Ishikawa (cell line): Measurements from ENCODE around the gene SDR39U1.

ENCODE experiments used
- CEBPB ChIP-seq: IDR thresholded peaks from 2 replicates; pipeline ENCODE4 v1.6.1; 2012
- CREB1 ChIP-seq: IDR thresholded peaks from 2 replicates; pipeline ENCODE4 v1.6.1; 2012; ENCODE audit warnings: low read depth
- EGR1 ChIP-seq: IDR thresholded peaks from 2 replicates; pipeline ENCODE4 v1.6.1; 2012
- EP300 ChIP-seq: IDR thresholded peaks from 2 replicates; pipeline ENCODE4 v1.6.1; 2012; ENCODE audit warnings: borderline replicate concordance
- FOXM1 ChIP-seq: IDR thresholded peaks from 2 replicates; pipeline ENCODE4 v1.6.1; 2012; ENCODE audit warnings: low read depth, borderline replicate concordance
- NFIC ChIP-seq: IDR thresholded peaks from 2 replicates; pipeline ENCODE4 v1.6.1; 2012
- RAD21 ChIP-seq: IDR thresholded peaks from 2 replicates; pipeline ENCODE4 v1.6.1; 2012; ENCODE audit warnings: low read depth
- REST ChIP-seq: IDR thresholded peaks from 2 replicates; pipeline ENCODE4 v1.6.1; 2012; ENCODE audit warnings: low read depth, mild to moderate bottlenecking
- TAF1 ChIP-seq: IDR thresholded peaks from 2 replicates; pipeline ENCODE4 v1.6.1; 2012; ENCODE audit warnings: low read depth, mild to moderate bottlenecking
- TCF12 ChIP-seq: IDR thresholded peaks from 2 replicates; pipeline ENCODE4 v1.6.1; 2012; ENCODE audit warnings: low read depth
- TEAD4 ChIP-seq: IDR thresholded peaks from 2 replicates; pipeline ENCODE4 v1.6.1; 2012
- YY1 ChIP-seq: IDR thresholded peaks from 2 replicates; pipeline ENCODE4 v1.6.1; 2012; ENCODE audit warnings: low read depth
- ZBTB7A ChIP-seq: IDR thresholded peaks from 2 replicates; pipeline ENCODE4 v1.6.1; 2012; ENCODE audit warnings: low read depth
- TF ChIP-seq, protein P1 (sequence below): IDR thresholded peaks from 2 replicates; pipeline ENCODE4 v1.6.1; 2012
- TF ChIP-seq, protein P2 (sequence below): IDR thresholded peaks from 2 replicates; pipeline ENCODE4 v1.6.1; 2012

SDR39U1 gene

GRCh38 chr14:24426150-24426911, 16.2 kb downstream of the SDR39U1 start:
- TF ChIP-seq TAF1 = no peak
- no peak for TF ChIP-seq CEBPB
- TF ChIP-seq EP300 = no peak

DNA sequence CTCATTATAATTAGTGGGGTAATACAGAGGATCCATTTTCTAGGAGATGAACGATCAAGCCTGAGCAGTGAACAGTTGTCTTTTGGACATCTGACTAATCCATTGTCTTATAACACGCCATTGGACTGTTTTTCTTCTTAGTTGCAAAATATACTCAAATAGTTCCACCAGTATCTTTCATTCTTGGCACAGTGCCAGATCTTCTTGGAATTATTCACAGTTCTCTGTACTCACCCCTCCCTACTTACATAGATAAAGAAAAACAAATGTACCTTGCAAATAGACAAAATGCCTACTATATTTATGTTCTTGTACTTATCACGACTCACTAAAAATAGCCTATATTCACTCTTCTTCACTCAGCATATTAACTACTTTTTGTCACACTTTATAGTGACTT, 16.9 kb downstream of the SDR39U1 start:
- TF ChIP-seq NFIC (peak; percentile 95), EP300 (no peak), TEAD4 (no peak), EGR1 (no peak)

DNA sequence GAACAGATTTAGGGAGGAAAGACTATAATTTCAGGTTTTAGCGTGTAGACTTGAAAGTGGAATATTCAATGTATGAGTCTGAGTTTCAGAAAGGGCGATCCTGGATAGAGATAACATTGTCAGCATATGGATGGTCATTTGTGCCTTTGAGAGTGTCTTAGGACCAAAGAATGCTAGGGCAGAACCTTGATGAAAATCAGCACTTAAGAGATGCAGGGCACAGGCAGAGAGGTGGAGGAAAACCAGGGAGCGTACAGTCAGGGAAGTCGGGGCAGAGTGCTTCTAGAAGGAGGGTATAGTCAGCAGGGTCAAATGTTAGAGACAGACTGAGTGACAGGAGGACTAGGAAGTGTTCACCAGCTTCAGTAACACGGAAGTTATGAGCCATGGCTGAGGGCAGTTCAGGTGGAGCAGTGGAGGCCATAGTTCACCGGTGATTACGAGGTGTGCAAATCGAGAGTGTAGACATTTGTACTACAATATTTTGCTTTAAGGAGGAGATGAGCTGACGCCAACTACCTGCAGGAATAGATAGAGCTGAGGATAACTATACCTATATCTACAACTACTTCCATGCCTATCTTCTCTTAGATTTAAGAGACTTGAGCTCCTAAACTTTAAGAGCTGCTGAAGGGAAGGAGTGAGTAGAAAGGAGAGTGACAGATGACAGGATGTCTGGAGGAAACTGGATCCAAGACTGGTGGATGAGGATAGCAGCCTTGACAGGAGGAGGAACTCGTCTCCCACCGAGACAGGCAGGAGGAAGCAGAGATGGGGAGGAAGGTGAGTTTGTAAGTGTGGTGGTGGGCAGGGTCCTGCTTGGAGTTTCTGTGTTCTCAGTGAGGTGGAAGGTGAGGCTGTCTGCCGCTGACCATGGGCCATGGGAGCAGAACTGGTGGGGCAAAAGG, 19.6 kb downstream of the SDR39U1 start:
- TF ChIP-seq, protein P1, sequence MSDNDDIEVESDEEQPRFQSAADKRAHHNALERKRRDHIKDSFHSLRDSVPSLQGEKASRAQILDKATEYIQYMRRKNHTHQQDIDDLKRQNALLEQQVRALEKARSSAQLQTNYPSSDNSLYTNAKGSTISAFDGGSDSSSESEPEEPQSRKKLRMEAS = no peak
- TF ChIP-seq, protein P2, sequence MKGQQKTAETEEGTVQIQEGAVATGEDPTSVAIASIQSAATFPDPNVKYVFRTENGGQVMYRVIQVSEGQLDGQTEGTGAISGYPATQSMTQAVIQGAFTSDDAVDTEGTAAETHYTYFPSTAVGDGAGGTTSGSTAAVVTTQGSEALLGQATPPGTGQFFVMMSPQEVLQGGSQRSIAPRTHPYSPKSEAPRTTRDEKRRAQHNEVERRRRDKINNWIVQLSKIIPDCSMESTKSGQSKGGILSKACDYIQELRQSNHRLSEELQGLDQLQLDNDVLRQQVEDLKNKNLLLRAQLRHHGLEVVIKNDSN = no peak
- TF ChIP-seq TEAD4 = no peak
- TF ChIP-seq REST = no peak
- no peak for TF ChIP-seq CEBPB

DNA sequence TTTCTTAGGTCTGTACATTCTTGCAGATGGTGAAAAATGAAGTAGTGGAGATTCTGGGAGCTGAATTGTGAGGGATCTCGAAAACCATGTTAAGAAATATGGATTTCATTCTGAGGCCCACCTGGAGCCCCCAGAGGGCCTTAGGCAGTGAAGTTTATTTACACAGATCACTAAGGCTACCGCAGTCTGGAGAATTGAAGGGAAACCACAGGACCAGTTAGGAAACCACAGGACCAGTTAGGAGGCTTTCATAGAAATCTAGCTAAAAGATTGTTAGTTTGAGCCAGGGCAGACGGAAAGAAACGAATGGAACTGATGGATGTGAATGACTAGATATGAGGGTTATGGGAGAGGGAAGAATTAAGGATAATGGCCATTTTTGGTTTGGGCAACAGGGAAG, 20.3 kb downstream of the SDR39U1 start:
- TF ChIP-seq TCF12 (no peak), EP300 (no peak)

DNA sequence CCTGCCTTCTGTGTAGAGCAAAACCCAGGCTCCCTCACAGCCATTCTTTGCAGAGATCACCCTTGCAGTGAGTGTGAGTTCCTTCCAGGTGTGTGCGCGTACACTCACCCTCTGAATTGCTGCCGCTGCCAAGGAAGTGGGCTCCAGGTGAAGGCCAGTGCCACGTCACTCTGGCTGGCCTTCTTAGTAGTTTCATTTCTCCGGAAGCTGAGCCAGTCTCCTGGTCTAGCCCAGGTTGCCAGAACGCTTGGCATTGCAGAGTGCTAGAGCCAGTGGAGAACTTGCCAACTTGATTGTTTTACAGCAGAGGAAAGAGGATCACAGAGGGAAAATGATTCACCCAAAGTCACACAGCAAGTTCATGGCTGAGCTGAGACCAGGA, 24.1 kb downstream of the SDR39U1 start:
- TF ChIP-seq NFIC (no peak), EP300 (no peak), YY1 (no peak), CEBPB (no peak), CREB1 (no peak), EGR1 (no peak), ZBTB7A (no peak)

- TF ChIP-seq YY1 = no peak
- TF ChIP-seq CREB1 = no peak
- TF ChIP-seq NFIC = no peak
- TF ChIP-seq EGR1 = no peak
- no peak for TF ChIP-seq RAD21
- no peak for TF ChIP-seq EP300
- TF ChIP-seq CEBPB = no peak
- no peak for TF ChIP-seq FOXM1
- no peak for TF ChIP-seq ZBTB7A
- TF ChIP-seq, protein P1 = no peak
- no peak for TF ChIP-seq REST
- TF ChIP-seq, protein P2 = no peak
- TF ChIP-seq TCF12 = no peak
These were observed 24.6 kb downstream of the SDR39U1 start for GRCh38 chr14:24417832-24418491.
